HEK293T (cell line): ENCODE data around the gene POLE2.
"Not testable (repeated sequence)": the region's sequence is repeated elsewhere in the genome, so short reads cannot be mapped to it uniquely, and the experiment has no call there.

Experiments used
- CTCF ChIA-PET: fragments of 350-600 bp; formaldehyde crosslinking; extraction: SDS; loops from one replicate; lab custom pipeline; 2021; ENCODE audit warnings: antibody characterized with exemption, inconsistent platforms; lab: Yijun Ruan, JAX
- POLR2A ChIA-PET: fragments of 350-600 bp; formaldehyde crosslinking; extraction: SDS; loops from one replicate; lab custom pipeline; 2020; ENCODE audit warnings: antibody characterized with exemption, inconsistent platforms; lab: Yijun Ruan, JAX
- DNase-seq: peaks from one replicate; pipeline ENCODE4 v3.0.0; 2012; ENCODE audit warnings: mixed read lengths; ENCODE audit errors: extremely low spot score
- ARNT ChIP-seq: fragments of 450-650 bp; IDR thresholded peaks from 2 replicates; pipeline ENCODE4 v1.6.1; 2017; ENCODE audit warnings: mild to moderate bottlenecking
- BHLHE40 ChIP-seq: fragments of 450-650 bp; IDR thresholded peaks from 2 replicates; pipeline ENCODE4 v1.6.1; 2016; ENCODE audit warnings: mild to moderate bottlenecking, moderate library complexity, borderline replicate concordance
- CTBP1 ChIP-seq: fragments of 450-650 bp; IDR thresholded peaks from 2 replicates; pipeline ENCODE4 v1.6.1; 2016; ENCODE audit warnings: borderline replicate concordance
- ELF4 ChIP-seq: fragments of 450-650 bp; IDR thresholded peaks from 2 replicates; pipeline ENCODE4 v1.6.1; 2017; ENCODE audit warnings: antibody characterized with exemption
- FOXA1 ChIP-seq: fragments of 450-650 bp; IDR thresholded peaks from 2 replicates; pipeline ENCODE4 v1.6.1; 2016; ENCODE audit warnings: mild to moderate bottlenecking
- FOXK2 ChIP-seq: fragments of 450-650 bp; IDR thresholded peaks from 2 replicates; pipeline ENCODE4 v1.6.1; 2016; ENCODE audit warnings: mild to moderate bottlenecking
- FOXM1 ChIP-seq: fragments of 450-650 bp; IDR thresholded peaks from 2 replicates; pipeline ENCODE4 v1.6.1; 2017; ENCODE audit warnings: mild to moderate bottlenecking, borderline replicate concordance
- HDGF ChIP-seq: fragments of 450-650 bp; IDR thresholded peaks from 2 replicates; pipeline ENCODE4 v1.6.1; 2017; ENCODE audit warnings: antibody characterized with exemption, borderline replicate concordance
- L3MBTL2 ChIP-seq: fragments of 450-650 bp; conservative IDR thresholded peaks from 2 replicates; pipeline ENCODE4 v1.6.1; 2016; ENCODE audit warnings: mild to moderate bottlenecking
- LEF1 ChIP-seq: fragments of 450-650 bp; IDR thresholded peaks from 2 replicates; pipeline ENCODE4 v1.6.1; 2017; ENCODE audit warnings: mild to moderate bottlenecking, borderline replicate concordance
- NFRKB ChIP-seq: fragments of 450-650 bp; IDR thresholded peaks from 2 replicates; pipeline ENCODE4 v1.6.1; 2016; ENCODE audit warnings: mild to moderate bottlenecking, moderate library complexity
- SP1 ChIP-seq: fragments of 450-650 bp; IDR thresholded peaks from 2 replicates; pipeline ENCODE4 v1.6.1; 2017
- SUZ12 ChIP-seq: fragments of 450-650 bp; IDR thresholded peaks from 2 replicates; pipeline ENCODE4 v1.6.1; 2016; ENCODE audit warnings: mild to moderate bottlenecking
- TARDBP ChIP-seq: fragments of 450-650 bp; IDR thresholded peaks from 2 replicates; pipeline ENCODE4 v1.6.1; 2016
- ZNF384 ChIP-seq: fragments of 450-650 bp; IDR thresholded peaks from 2 replicates; pipeline ENCODE4 v1.6.1; 2016
- TF ChIP-seq, protein P1 (sequence below): fragments of 450-650 bp; IDR thresholded peaks from 2 replicates; pipeline ENCODE4 v1.6.1; 2016

Gene POLE2

DNA sequence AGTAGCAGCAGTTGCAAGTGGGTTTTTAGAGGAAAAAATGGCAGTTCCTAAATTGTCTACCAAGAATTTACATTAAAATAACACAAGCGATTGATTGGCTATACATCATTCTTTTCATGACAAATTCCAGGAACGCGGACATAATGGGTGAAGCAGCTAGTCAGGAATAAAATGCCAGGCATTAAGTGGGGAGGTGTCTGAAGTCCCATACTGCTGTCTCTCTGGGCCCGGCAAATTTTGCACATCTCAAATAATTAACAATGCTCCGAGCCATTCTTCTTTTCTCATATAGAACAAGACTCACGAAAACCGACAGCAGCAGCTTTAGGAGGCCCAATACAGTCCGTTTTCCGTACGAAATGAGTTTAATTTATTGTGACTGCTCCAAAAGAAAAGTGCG, 68.3 kb downstream of the POLE2 start:
- ChIA-PET CTCF (interaction anchor here (0.6 to 3.5 kb wide), 5 partner anchors 15 to 158 kb away, joined by 3 to 11 read pairs (median 6); partner anchors contain the start of genes DNAAF2 and RPS29), POLR2A (interaction anchor here (0.7 to 3.5 kb wide), 25 partner anchors 8 to 251 kb away, joined by 3 to 63 read pairs (median 8); partner anchors contain the start of genes DNAAF2, KLHDC1, KLHDC2 and LRR1)
- TF ChIP-seq FOXA1 (no peak), SP1 (no peak), ARNT (no peak), BHLHE40 (no peak), ELF4 (no peak), CTBP1 (no peak), TARDBP (no peak), ZNF384 (no peak), HDGF (no peak), NFRKB (no peak)
- no peak for DNase-seq

- DNase-seq = not testable (repeated sequence)
- ChIA-PET POLR2A (interaction anchor here (1.5 to 3.5 kb wide), 2 partner anchors 9 to 13 kb away, joined by 8 to 63 read pairs; no protein-coding TSS in a partner anchor), CTCF (interaction anchor here (0.6 to 3.5 kb wide), 2 partner anchors 15 to 33 kb away, joined by 11 read pairs; partner anchors contain the start of gene DNAAF2)
Observed at GRCh38 chr14:49619273-49619672, 68.7 kb downstream of the POLE2 start.

DNA sequence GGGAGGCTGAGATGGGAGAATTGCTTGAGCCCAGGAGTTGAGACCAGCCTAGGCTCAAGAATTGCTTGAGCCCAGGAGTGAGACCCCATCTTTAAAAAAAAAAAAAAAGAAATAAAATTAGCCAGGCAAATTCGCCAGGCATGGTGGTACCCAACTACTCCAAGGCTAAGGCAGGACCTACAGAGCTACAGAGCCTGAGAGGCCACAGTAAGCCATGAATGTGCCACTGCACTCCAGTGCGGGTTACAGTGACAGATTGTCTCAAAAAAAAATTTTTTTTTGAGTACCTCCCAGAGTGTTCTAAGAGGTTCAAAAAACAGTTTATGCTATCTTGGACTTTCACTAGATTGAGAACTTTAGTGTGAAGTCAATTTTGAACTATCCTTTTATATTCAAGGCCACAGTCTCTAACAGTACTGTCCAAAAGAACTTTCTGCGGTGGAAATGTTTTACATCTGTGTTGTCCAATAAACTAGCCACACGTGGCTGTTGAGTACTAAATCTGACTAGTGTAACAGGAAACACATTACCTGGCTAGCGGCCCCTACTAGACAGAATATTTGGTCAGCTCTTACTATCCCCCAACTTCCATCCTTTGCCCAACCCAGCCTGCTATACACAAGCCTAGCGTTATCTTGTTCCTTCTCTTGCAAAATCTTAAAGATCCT, 70.0 kb downstream of the POLE2 start:
- TF ChIP-seq FOXK2 (no peak), ELF4 (no peak), L3MBTL2 (no peak), TARDBP (no peak), ZNF384 (no peak), CTBP1 (no peak), FOXA1 (no peak), BHLHE40 (no peak), FOXM1 (no peak), SUZ12 (no peak), NFRKB (no peak), ARNT (no peak), SP1 (no peak), LEF1 (no peak), HDGF (no peak)
- TF ChIP-seq, protein P1, sequence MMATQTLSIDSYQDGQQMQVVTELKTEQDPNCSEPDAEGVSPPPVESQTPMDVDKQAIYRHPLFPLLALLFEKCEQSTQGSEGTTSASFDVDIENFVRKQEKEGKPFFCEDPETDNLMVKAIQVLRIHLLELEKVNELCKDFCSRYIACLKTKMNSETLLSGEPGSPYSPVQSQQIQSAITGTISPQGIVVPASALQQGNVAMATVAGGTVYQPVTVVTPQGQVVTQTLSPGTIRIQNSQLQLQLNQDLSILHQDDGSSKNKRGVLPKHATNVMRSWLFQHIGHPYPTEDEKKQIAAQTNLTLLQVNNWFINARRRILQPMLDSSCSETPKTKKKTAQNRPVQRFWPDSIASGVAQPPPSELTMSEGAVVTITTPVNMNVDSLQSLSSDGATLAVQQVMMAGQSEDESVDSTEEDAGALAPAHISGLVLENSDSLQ = no peak
- CTCF ChIA-PET = no interaction called here
- POLR2A ChIA-PET = no interaction called here
- DNase-seq = no peak

- POLR2A ChIA-PET = interaction anchor here (1.0 kb wide), 1 partner anchor 18 kb away, joined by 3 read pairs; no protein-coding TSS in a partner anchor
- TF ChIP-seq FOXK2 (no peak), ARNT (no peak), ELF4 (no peak), SP1 (no peak), FOXM1 (no peak), CTBP1 (no peak), HDGF (no peak), NFRKB (no peak), SUZ12 (no peak), TARDBP (no peak), ZNF384 (no peak), L3MBTL2 (no peak)
- CTCF ChIA-PET = no interaction called here
- DNase-seq = no peak
Observed at GRCh38 chr14:49615776-49616175, 72.2 kb downstream of the POLE2 start.

- DNase-seq = no peak
- no peak for TF ChIP-seq FOXK2
- TF ChIP-seq ELF4 = no peak
- no peak for TF ChIP-seq FOXM1
- TF ChIP-seq L3MBTL2 = no peak
- TF ChIP-seq ZNF384 = no peak
- no peak for TF ChIP-seq SUZ12
- TF ChIP-seq LEF1 = no peak
- no peak for TF ChIP-seq HDGF
- TF ChIP-seq SP1 = no peak
- TF ChIP-seq NFRKB = no peak
- no peak for TF ChIP-seq BHLHE40
- TF ChIP-seq, protein P1 = no peak
- CTCF ChIA-PET = no interaction called here
- POLR2A ChIA-PET = no interaction called here
Observed at GRCh38 chr14:49614196-49614595, 73.8 kb downstream of the POLE2 start.

- ChIA-PET POLR2A (interaction anchor here (0.6 to 2.0 kb wide), 2 partner anchors 8 to 10 kb away, joined by 3 to 14 read pairs; partner anchors contain the start of genes MGAT2 and RPL36AL), CTCF (no interaction called here)
- TF ChIP-seq FOXK2 (no peak), ZNF384 (no peak), FOXA1 (no peak), L3MBTL2 (no peak), LEF1 (no peak), SUZ12 (no peak), NFRKB (no peak), BHLHE40 (no peak), HDGF (no peak), FOXM1 (no peak), ELF4 (no peak), ARNT (no peak), TARDBP (no peak), SP1 (no peak), CTBP1 (no peak)
- TF ChIP-seq, protein P1 = no peak
- DNase-seq = no peak
Observed at GRCh38 chr14:49612671-49613070, 75.3 kb downstream of the POLE2 start.
